GM12864 (cell line): ENCODE measurements around the gene TBC1D1.

Experiments
- DNase-seq: peaks from one replicate; pipeline ENCODE4 v3.0.0-alpha.2; 2011; ENCODE audit warnings: low read depth
- H3K4me3 ChIP-seq: 2 replicates; pipeline ENCODE4 v1.5.1; 2011; ENCODE audit warnings: mild to moderate bottlenecking, low read depth, low read length, control low read depth
- CTCF ChIP-seq: IDR thresholded peaks from 2 replicates; pipeline ENCODE4 v1.5.1; 2011; ENCODE audit warnings: low read depth, mild to moderate bottlenecking, moderate library complexity, low read length, control low read depth, inconsistent platforms; ENCODE audit errors: missing control alignments

TBC1D1 gene

GRCh38 chr4:37896206-37896860 is 5.4 kb downstream of the TBC1D1 start:
- DNase-seq, result no peak
- H3K4me3 ChIP-seq, result no peak overlapping the region
- TF ChIP-seq CTCF, result no peak

GRCh38 chr4:37902212-37902611 is 11.3 kb downstream of the TBC1D1 start:
- no peak for TF ChIP-seq CTCF
- H3K4me3 ChIP-seq, result no peak overlapping the region
- no peak for DNase-seq

- no peak for TF ChIP-seq CTCF
- no peak for DNase-seq
- H3K4me3 ChIP-seq, result no peak overlapping the region
Measured at GRCh38 chr4:37902738-37903693, 12.1 kb downstream of the TBC1D1 start.

GRCh38 chr4:37903901-37904300 is 13.0 kb downstream of the TBC1D1 start:
- TF ChIP-seq CTCF, result no peak
- no peak overlapping the region for H3K4me3 ChIP-seq
- DNase-seq, result no peak

GRCh38 chr4:37904824-37905223 is 13.9 kb downstream of the TBC1D1 start:
- no peak overlapping the region for H3K4me3 ChIP-seq
- no peak for DNase-seq
- TF ChIP-seq CTCF, result no peak

- TF ChIP-seq CTCF, result no peak
- no peak for DNase-seq
- H3K4me3 ChIP-seq, result no peak overlapping the region
Measured at GRCh38 chr4:37905533-37906169, 14.8 kb downstream of the TBC1D1 start.
